H1 (cell line): ENCODE results near the gene IFTAP. TPM values are rescaled to one million over a fixed set of nuclear protein-coding genes. Genes with fewer than 3 reads are reported as not detected.
A peak's percentile ranks its signal among the peaks of the same experiment; 100 is the strongest.

Experiments
- CTCF ChIA-PET: fragments of 300-600 bp; sonication (Branson Sonifier 250); formaldehyde crosslinking; loops from one replicate; lab custom pipeline; 2021; ENCODE audit not compliant: partially characterized antibody; lab: Charles Lee
- POLR2A ChIA-PET: fragments of 300-600 bp; sonication (Branson Sonifier 250); formaldehyde crosslinking; loops from one replicate; lab custom pipeline; 2021; ENCODE audit warnings: inconsistent platforms; ENCODE audit not compliant: partially characterized antibody; lab: Charles Lee
- DNase-seq, 2 experiments: peaks; one replicate each; pipeline versions ENCODE4 v3.0.0 to v3.0.0-alpha.2; 2010 to 2022; ENCODE audit warnings: low spot score in 2 of 2, low read depth in 1 of 2, mixed read lengths in 1 of 2
- FAIRE-seq: peaks from 2 replicates; lab custom pipeline; 2011; peaks lifted over from hg19 to GRCh38; lab: Jason Lieb, UNC
- H2AFZ ChIP-seq: 2 replicates; pipeline ENCODE4 v1.8.1; 2012; ENCODE audit warnings: low read length, inconsistent platforms
- H2AK5ac ChIP-seq: 2 replicates; pipeline ENCODE4 v1.6.1; 2013; ENCODE audit warnings: low read depth, low read length
- H2BK120ac ChIP-seq: replicated peaks from 2 replicates; pipeline ENCODE3; 2013; ENCODE audit warnings: low read depth, low read length, inconsistent platforms
- H2BK12ac ChIP-seq: 2 replicates; pipeline ENCODE4 v1.6.1; 2013; ENCODE audit warnings: low read depth, low read length
- H2BK15ac ChIP-seq: 2 replicates; pipeline ENCODE4 v1.6.1; 2013; ENCODE audit warnings: low read length
- H2BK20ac ChIP-seq: 2 replicates; pipeline ENCODE4 v1.6.1; 2013; ENCODE audit warnings: low read length
- H2BK5ac ChIP-seq: 2 replicates; pipeline ENCODE4 v1.6.1; 2013; ENCODE audit warnings: low read depth, low read length
- H3K14ac ChIP-seq: 2 replicates; pipeline ENCODE4 v1.6.1; 2013; ENCODE audit warnings: inconsistent platforms; ENCODE audit not compliant: insufficient read length
- H3K18ac ChIP-seq: 2 replicates; pipeline ENCODE4 v1.6.1; 2013; ENCODE audit warnings: low read length; ENCODE audit errors: extremely low read depth
- H3K23ac ChIP-seq: 2 replicates; pipeline ENCODE4 v1.6.1; 2013; ENCODE audit warnings: inconsistent platforms; ENCODE audit not compliant: insufficient read length
- H3K23me2 ChIP-seq: 2 replicates; pipeline ENCODE4 v1.6.1; 2013; ENCODE audit warnings: low read depth, low read length
- H3K27ac ChIP-seq: 2 replicates; pipeline ENCODE4 v1.6.1; 2011; ENCODE audit warnings: low read depth, low read length, inconsistent platforms
- H3K27me3 ChIP-seq, 4 experiments: replicated peaks in 1 of 4; 1 replicate in 1 of 4; 2 replicates in 3 of 4; pipeline versions ENCODE4 v1.6.1 to v1.8.1; 2011 to 2013; ENCODE audit warnings: low read length in 3 of 4, mild to moderate bottlenecking in 3 of 4, inconsistent platforms in 2 of 4, mixed read lengths in 2 of 4, moderate library complexity in 1 of 4; ENCODE audit not compliant: control insufficient read depth in 3 of 4, insufficient read depth in 3 of 4; ENCODE audit errors: extremely low read depth in 1 of 4
- H3K36me3 ChIP-seq, 4 experiments: 2 replicates each; pipeline versions ENCODE4 v1.6.1 to v1.8.1; 2011 to 2013; ENCODE audit warnings: mild to moderate bottlenecking in 4 of 4, low read length in 3 of 4, moderate library complexity in 2 of 4, control low read depth in 1 of 4, inconsistent platforms in 1 of 4; ENCODE audit not compliant: insufficient read depth in 4 of 4, control insufficient read depth in 2 of 4
- H3K4ac ChIP-seq: replicated peaks from 2 replicates; pipeline ENCODE3; 2013; ENCODE audit warnings: low read length, low read depth, mixed read lengths, inconsistent platforms; ENCODE audit not compliant: insufficient read length
- H3K4me1 ChIP-seq, 4 experiments: replicated peaks in 1 of 4; 1 replicate in 1 of 4; 2 replicates in 3 of 4; pipeline versions ENCODE4 v1.6.1 to v1.8.1; 2011 to 2013; ENCODE audit warnings: low read length in 3 of 4, inconsistent platforms in 2 of 4, mixed read lengths in 1 of 4; ENCODE audit not compliant: insufficient read depth in 4 of 4, control insufficient read depth in 3 of 4
- H3K4me2 ChIP-seq, 2 experiments: 2 replicates each; pipeline versions ENCODE4 v1.6.1 to v1.8.1; 2011 to 2013; ENCODE audit warnings: low read depth in 2 of 2, low read length in 2 of 2, control low read depth in 1 of 2, inconsistent platforms in 1 of 2, mild to moderate bottlenecking in 1 of 2; ENCODE audit not compliant: insufficient read depth in 1 of 2
- H3K4me3 ChIP-seq, 4 experiments: fragments of 200-600, 300-600 bp in 1 of 4; sonication (generic), shearing (Covaris generic), sonication (Bioruptor Twin) in 1 of 4; 2 replicates each; pipeline versions ENCODE4 v1.5.1 to v1.8.1; 2011 to 2016; ENCODE audit warnings: low read length in 4 of 4, low read depth in 3 of 4, control low read depth in 2 of 4, inconsistent platforms in 2 of 4, mild to moderate bottlenecking in 2 of 4, mixed read lengths in 1 of 4, moderate library complexity in 1 of 4; ENCODE audit not compliant: insufficient read depth in 2 of 4; ENCODE audit errors: extremely low read depth in 1 of 4
- H3K56ac ChIP-seq: replicated peaks from 2 replicates; pipeline ENCODE3; 2013; ENCODE audit warnings: low read depth, mild to moderate bottlenecking, mixed read lengths, low read length, inconsistent platforms; ENCODE audit not compliant: insufficient read length
- H3K79me1 ChIP-seq: 2 replicates; pipeline ENCODE4 v1.6.1; 2013; ENCODE audit warnings: low read depth, low read length, control low read depth
- H3K79me2 ChIP-seq, 2 experiments: 2 replicates each; pipeline versions ENCODE4 v1.6.1 to v1.8.1; 2012 to 2013; ENCODE audit warnings: low read length in 2 of 2, mild to moderate bottlenecking in 2 of 2, inconsistent platforms in 1 of 2; ENCODE audit not compliant: insufficient read depth in 2 of 2, control insufficient read depth in 1 of 2
- H3K9ac ChIP-seq, 4 experiments: replicated peaks in 1 of 4; 1 replicate in 1 of 4; 2 replicates in 3 of 4; pipeline versions ENCODE4 v1.6.1 to v1.8.1; 2011 to 2013; ENCODE audit warnings: low read depth in 3 of 4, low read length in 3 of 4, control low read depth in 2 of 4, mild to moderate bottlenecking in 2 of 4, moderate library complexity in 2 of 4, inconsistent platforms in 1 of 4; ENCODE audit errors: extremely low read depth in 1 of 4
- H3K9me3 ChIP-seq, 2 experiments: 2 replicates each; pipeline versions ENCODE4 v1.6.1 to v1.8.1; 2012 to 2013; ENCODE audit warnings: mild to moderate bottlenecking in 2 of 2, moderate library complexity in 2 of 2, control low read depth in 1 of 2, inconsistent platforms in 1 of 2, low read depth in 1 of 2, low read length in 1 of 2, mixed read lengths in 1 of 2; ENCODE audit not compliant: insufficient read depth in 2 of 2
- H4K20me1 ChIP-seq, 2 experiments: replicated peaks in 1 of 2; 2 replicates each; pipeline versions ENCODE3 to v1.8.1; 2011 to 2013; ENCODE audit warnings: inconsistent platforms in 2 of 2, low read length in 2 of 2, mild to moderate bottlenecking in 1 of 2; ENCODE audit not compliant: insufficient read depth in 2 of 2, control insufficient read depth in 1 of 2
- H4K5ac ChIP-seq: 2 replicates; pipeline ENCODE4 v1.6.1; 2013; ENCODE audit warnings: low read length, low read depth, mixed read lengths, inconsistent platforms; ENCODE audit not compliant: insufficient read length
- H4K8ac ChIP-seq: 2 replicates; pipeline ENCODE4 v1.8.0; 2013; ENCODE audit warnings: mild to moderate bottlenecking, moderate library complexity, low read length, inconsistent platforms; ENCODE audit not compliant: insufficient read depth; ENCODE audit errors: extremely low read depth
- H4K91ac ChIP-seq: replicated peaks from 2 replicates; pipeline ENCODE3; 2013; ENCODE audit warnings: low read length, mixed read lengths, inconsistent platforms; ENCODE audit not compliant: insufficient read length
- BACH1 ChIP-seq: IDR thresholded peaks from 2 replicates; pipeline ENCODE4 v1.6.1; 2012; ENCODE audit warnings: low read length, improper control_type of control experiment
- CBX5 ChIP-seq: fragments of 300-800, 300-1000 bp; sonication (generic); IDR thresholded peaks from 2 replicates; pipeline ENCODE4 v1.7.1; 2016; ENCODE audit warnings: antibody characterized with exemption, low read length, low read depth
- CHD2 ChIP-seq: IDR thresholded peaks from 2 replicates; pipeline ENCODE4 v1.6.1; 2012; ENCODE audit warnings: low read length, improper control_type of control experiment
- CREB1 ChIP-seq: IDR thresholded peaks from 2 replicates; pipeline ENCODE4 v1.6.1; 2012; ENCODE audit warnings: inconsistent platforms
- KDM4A ChIP-seq: IDR thresholded peaks from one replicate; pipeline ENCODE4 v1.7.1; 2012; ENCODE audit warnings: low read depth, mild to moderate bottlenecking, moderate library complexity, low read length, inconsistent platforms; ENCODE audit not compliant: severe bottlenecking
- RFX5 ChIP-seq: IDR thresholded peaks from 2 replicates; pipeline ENCODE4 v1.6.1; 2011; ENCODE audit warnings: low read depth, low read length, improper control_type of control experiment, borderline replicate concordance
- SIN3A ChIP-seq, 2 experiments: IDR thresholded peaks in 1 of 2; conservative IDR thresholded peaks in 1 of 2; 2 replicates each; pipeline ENCODE4 v1.6.1; 2011 to 2012; ENCODE audit warnings: low read length in 2 of 2, improper control_type of control experiment in 1 of 2, low read depth in 1 of 2, mild to moderate bottlenecking in 1 of 2
- SIX5 ChIP-seq: IDR thresholded peaks from 2 replicates; pipeline ENCODE4 v1.6.1; 2011; ENCODE audit warnings: mild to moderate bottlenecking, low read depth, low read length
- SP2 ChIP-seq: IDR thresholded peaks from 2 replicates; pipeline ENCODE4 v1.6.1; 2012; ENCODE audit warnings: mild to moderate bottlenecking, low read length, inconsistent platforms
- TAF7 ChIP-seq: optimal IDR thresholded peaks from 2 replicates; pipeline ENCODE3; 2011; ENCODE audit warnings: low read depth, mild to moderate bottlenecking, inconsistent platforms, low read length, moderate library complexity, borderline replicate concordance
- TCF12 ChIP-seq: IDR thresholded peaks from 2 replicates; pipeline ENCODE4 v1.6.1; 2011; ENCODE audit warnings: low read depth, mild to moderate bottlenecking, low read length
- USF2 ChIP-seq: IDR thresholded peaks from 2 replicates; pipeline ENCODE4 v1.6.1; 2011; ENCODE audit warnings: low read length, improper control_type of control experiment
- WGBS, 2 experiments: shearing (Covaris generic) in 1 of 2; methylation state at CpG; one replicate each; pipeline versions ENCODE4 v1.1.6 to v1.1.7; 2013 to 2015; ENCODE audit warnings: low lambda C conversion rate in 2 of 2, mixed read lengths in 2 of 2, inconsistent platforms in 1 of 2, low coverage in 1 of 2, missing lambda C conversion rate in 1 of 2; ENCODE audit not compliant: insufficient replicate concordance in 2 of 2, insufficient coverage in 1 of 2, insufficient read length in 1 of 2; ENCODE audit errors: extremely low coverage in 1 of 2, missing lambda C conversion rate in 1 of 2; 5-methylcytosine and 5-hydroxymethylcytosine counted together
- polyA plus RNA-seq, 7 experiments: library from polyadenylated mRNA; depleted of rRNA in 3 of 7; stranded (reverse) in 5 of 7; unstranded in 2 of 7; fragments of >200 nt in 5 of 7; fragments of 200-250 nt in 2 of 7; gene quantifications; 1 replicate in 5 of 7; 2 replicates in 1 of 7; 4 replicates in 1 of 7; pipeline versions ENCODE4 v1.2.1 to v1.2.3, GENCODE V29; 2011 to 2013; ENCODE audit warnings: missing spikeins in 2 of 7, mixed read lengths in 2 of 7
- total RNA-seq: library from RNA; stranded (reverse); fragmentation: NEBNext Ultra II Directional; extraction: Animal tissue kit (Norgen Biotek cat#: 25700); gene quantifications from 2 replicates; pipeline ENCODE4 v1.2.1, GENCODE V29; 2021

Gene IFTAP
- total and polyA plus RNA-seq, 2 of the 8 experiments (the other 6 are each of a cell fraction or from before 2014, with no cell fraction given), result 21.2 to 23.9 TPM

GRCh38 chr11:36703055-36703404 lies 108.7 kb downstream of the IFTAP start:
- FAIRE-seq (no peak), DNase-seq (no peak)
- no peaks in the 10 kb centered on the region for H4K20me1 ChIP-seq
- H2BK15ac ChIP-seq, result no peak overlapping the region
- no peaks in the 10 kb centered on the region for H3K23me2 ChIP-seq
- WGBS, 2 experiments, result 46% methylated on average over 4 of the region's 4 CpGs; no CpG with 5 or more reads in 1 of the 2 experiments
- H3K79me2 ChIP-seq, result no peaks in the 10 kb centered on the region
- no peak overlapping the region for H4K91ac ChIP-seq
- no peak overlapping the region for H2BK12ac ChIP-seq
- H2AK5ac ChIP-seq, result no peak overlapping the region
- ChIA-PET POLR2A (interaction anchor here (1.2 kb wide), 1 partner anchor 43 kb away, joined by 5 read pairs; no protein-coding TSS in a partner anchor), CTCF (interaction anchor here (0.7 to 8.0 kb wide), 28 partner anchors 8 to 1581 kb away, joined by 3 to 364 read pairs (median 4); partner anchors contain the start of gene IFTAP)
- H2BK120ac ChIP-seq, result no peak overlapping the region
- no peak overlapping the region for H2BK20ac ChIP-seq
- no peak overlapping the region for H3K9ac ChIP-seq
- H3K4me2 ChIP-seq, result no peak overlapping the region
- H4K8ac ChIP-seq, result no peak overlapping the region
- no peak overlapping the region for H3K4ac ChIP-seq
- H3K23ac ChIP-seq, result no peak overlapping the region
- no peak overlapping the region for H2BK5ac ChIP-seq
- H3K14ac ChIP-seq, result no peak overlapping the region
- H3K36me3 ChIP-seq, result no peaks in the 10 kb centered on the region
- H3K18ac ChIP-seq, result no peak overlapping the region
- TF ChIP-seq KDM4A (no peak), TAF7 (no peak), CHD2 (no peak), USF2 (no peak), RFX5 (no peak), BACH1 (no peak), TCF12 (no peak), SIX5 (no peak), SP2 (no peak), CREB1 (no peak), CBX5 (no peak), SIN3A (conservative IDR thresholded peaks at IDR 0.05 in 1 of 2, IDR thresholded peaks at IDR 0.05 in 1 of 2; ENCODE audit: low read depth in 1 of 2, low read length in 2 of 2) (no peak)
- no peak overlapping the region for H3K4me3 ChIP-seq
- peak overlapping the region; percentile 47; the same call in 1 of the 2 replicates for H2AFZ ChIP-seq
- no peak overlapping the region for H3K27ac ChIP-seq
- no peaks in the 10 kb centered on the region for H3K9me3 ChIP-seq
- no peak overlapping the region for H3K56ac ChIP-seq
- no peak overlapping the region for H4K5ac ChIP-seq
- peaks cover 0 to 9% (median 5%) of the 10 kb centered on the region in 4 experiments; a peak in 5 of 7 replicates for H3K4me1 ChIP-seq
- H3K79me1 ChIP-seq, result no peaks in the 10 kb centered on the region
- no peaks in the 10 kb centered on the region; a peak in 1 of 7 replicates for H3K27me3 ChIP-seq
